H54 (cell line): ENCODE data around the gene PNKD.

Experiments used
- DNase-seq: peaks from one replicate; pipeline ENCODE4 v3.0.0; 2011; ENCODE audit warnings: low spot score, mixed read lengths; ENCODE audit not compliant: insufficient read length
- FAIRE-seq: peaks from 3 replicates; lab custom pipeline; 2011; peaks lifted over from hg19 to GRCh38; lab: Jason Lieb, UNC
- POLR2A ChIP-seq: IDR thresholded peaks from 2 replicates; pipeline ENCODE4 v1.6.1; 2011; ENCODE audit warnings: low read depth, mild to moderate bottlenecking, low read length

Gene PNKD

GRCh38 chr2:218329826-218330593 lies 59.7 kb downstream of the PNKD start:
- FAIRE-seq, result no peak
- no peak for TF ChIP-seq POLR2A
- no peak for DNase-seq

DNA sequence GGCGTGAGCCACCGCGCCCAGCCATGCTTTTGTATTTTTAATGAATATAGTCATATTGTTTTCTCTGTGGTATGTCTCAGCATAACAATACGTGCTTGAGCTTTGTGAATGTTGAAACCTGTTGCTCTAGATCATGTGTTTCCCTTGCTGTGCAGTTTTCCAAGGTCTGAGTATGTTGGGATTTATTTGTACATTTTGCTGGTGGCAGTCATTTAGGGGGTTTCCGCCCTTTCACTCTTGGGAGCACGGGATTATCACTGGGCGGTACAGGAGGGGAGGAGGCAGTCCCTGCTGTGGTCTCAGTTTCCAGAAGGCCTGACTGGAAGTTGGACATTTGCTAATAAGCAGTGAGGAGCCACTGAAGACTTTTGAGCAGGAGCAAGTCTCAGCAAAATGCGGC lies 61.4 kb downstream of the PNKD start:
- DNase-seq, result no peak
- TF ChIP-seq POLR2A, result no peak
- no peak for FAIRE-seq

DNA sequence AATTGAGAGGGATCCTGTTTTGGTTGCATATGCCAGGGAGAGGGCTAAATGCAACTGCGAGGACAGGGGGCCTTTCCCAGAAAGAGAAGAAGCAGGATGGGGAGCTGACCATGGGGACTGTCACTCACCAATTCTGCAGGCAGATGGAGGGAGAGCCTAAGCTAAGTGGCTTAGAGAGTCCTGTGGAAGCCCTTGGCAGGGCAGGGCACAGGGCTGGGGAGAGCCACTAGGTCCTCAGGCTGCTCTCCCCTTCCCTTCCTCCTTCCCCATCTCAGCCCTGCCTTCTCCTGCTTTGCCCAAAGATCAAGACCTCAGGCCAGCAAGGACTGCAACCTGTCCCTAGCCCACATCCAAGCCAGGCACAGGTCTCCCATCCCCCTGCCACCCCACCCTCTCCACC lies 62.0 kb downstream of the PNKD start:
- no peak for FAIRE-seq
- no peak for TF ChIP-seq POLR2A

GRCh38 chr2:218332920-218333645 lies 62.8 kb downstream of the PNKD start:
- no peak for TF ChIP-seq POLR2A
- DNase-seq, result no peak
- no peak for FAIRE-seq

More for the DNA sequence above, 62.0 kb downstream of the PNKD start:
- no peak for DNase-seq

GRCh38 chr2:218334531-218334930 lies 64.2 kb downstream of the PNKD start:
- no peak for TF ChIP-seq POLR2A
- FAIRE-seq (no peak), DNase-seq (no peak)

GRCh38 chr2:218340656-218341055 lies 70.3 kb downstream of the PNKD start:
- TF ChIP-seq POLR2A, result no peak
- FAIRE-seq, result no peak
- DNase-seq, result no peak

DNA sequence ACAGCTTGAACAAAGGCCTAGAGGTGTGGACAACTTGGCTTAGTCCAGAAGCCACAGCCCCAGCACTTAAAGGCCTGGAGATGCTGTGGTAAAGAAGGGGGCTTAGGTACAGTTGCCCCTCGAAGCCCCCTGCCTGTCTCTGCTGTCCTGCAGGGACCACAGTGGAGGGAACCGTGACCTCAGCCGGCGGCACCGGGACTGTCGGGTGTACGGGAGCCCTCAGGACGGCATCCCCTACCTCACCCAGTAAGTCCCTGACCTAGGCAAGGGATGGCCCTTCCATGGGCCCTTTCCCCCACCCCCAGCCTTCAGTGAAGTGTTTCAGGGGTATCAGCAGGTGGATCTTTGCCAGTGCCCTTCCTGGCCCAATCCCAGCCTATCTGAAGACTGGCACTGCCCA lies 71.1 kb downstream of the PNKD start:
- no peak for TF ChIP-seq POLR2A
- FAIRE-seq (no peak), DNase-seq (no peak)

GRCh38 chr2:218342837-218343236 lies 72.5 kb downstream of the PNKD start:
- no peak for DNase-seq
- no peak for FAIRE-seq
- no peak for TF ChIP-seq POLR2A

GRCh38 chr2:218343591-218343990 lies 73.3 kb downstream of the PNKD start:
- no peak for TF ChIP-seq POLR2A
- FAIRE-seq (no peak), DNase-seq (peak; percentile 67)

- DNase-seq, result peak; percentile 23
- TF ChIP-seq POLR2A, result no peak
- FAIRE-seq, result no peak
Measured at GRCh38 chr2:218344090-218344754, 73.9 kb downstream of the PNKD start.

- no peak for TF ChIP-seq POLR2A
- no peak for FAIRE-seq
- DNase-seq, result no peak
Measured at GRCh38 chr2:218344755-218345417, 74.6 kb downstream of the PNKD start.

DNA sequence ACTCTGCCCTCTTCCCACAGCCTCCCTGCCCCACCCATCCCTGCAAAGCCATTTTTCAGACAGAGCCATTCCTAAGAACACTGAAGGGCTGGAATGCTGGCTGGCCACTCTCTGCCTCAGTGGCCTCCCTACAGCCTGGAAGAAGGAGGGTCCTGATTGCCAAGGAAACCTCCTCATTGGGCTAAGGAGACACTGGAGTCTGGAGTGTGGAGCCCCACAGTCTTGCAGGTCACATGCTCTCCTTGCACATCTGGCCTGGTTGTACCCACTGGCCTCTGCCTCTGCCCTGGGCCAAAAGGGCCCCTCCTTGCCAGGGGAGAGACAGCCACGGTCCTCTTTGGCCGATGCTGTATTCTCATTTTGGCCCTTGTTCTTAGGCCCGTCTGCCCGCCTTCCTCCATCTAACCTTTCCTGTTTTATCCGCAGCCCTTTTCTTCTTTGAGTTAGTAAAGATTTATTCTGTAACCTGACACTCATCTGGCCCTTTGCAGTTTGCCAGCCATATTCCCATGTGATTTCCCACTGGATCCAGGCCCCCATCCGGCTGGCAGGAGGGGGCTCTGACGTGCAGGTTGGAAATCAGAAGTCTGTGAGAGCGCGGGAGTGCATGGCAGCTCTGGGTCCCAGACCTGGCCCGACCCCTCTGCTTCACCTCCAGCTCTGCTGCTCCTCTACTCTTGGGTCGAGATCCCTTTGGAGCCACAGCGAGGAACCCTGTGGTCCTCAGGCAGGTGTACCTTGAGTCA lies 75.3 kb downstream of the PNKD start:
- DNase-seq (no peak), FAIRE-seq (no peak)
- TF ChIP-seq POLR2A, result no peak

GRCh38 chr2:218347172-218347571 lies 76.9 kb downstream of the PNKD start:
- DNase-seq, result no peak
- FAIRE-seq, result no peak
- TF ChIP-seq POLR2A, result no peak

DNA sequence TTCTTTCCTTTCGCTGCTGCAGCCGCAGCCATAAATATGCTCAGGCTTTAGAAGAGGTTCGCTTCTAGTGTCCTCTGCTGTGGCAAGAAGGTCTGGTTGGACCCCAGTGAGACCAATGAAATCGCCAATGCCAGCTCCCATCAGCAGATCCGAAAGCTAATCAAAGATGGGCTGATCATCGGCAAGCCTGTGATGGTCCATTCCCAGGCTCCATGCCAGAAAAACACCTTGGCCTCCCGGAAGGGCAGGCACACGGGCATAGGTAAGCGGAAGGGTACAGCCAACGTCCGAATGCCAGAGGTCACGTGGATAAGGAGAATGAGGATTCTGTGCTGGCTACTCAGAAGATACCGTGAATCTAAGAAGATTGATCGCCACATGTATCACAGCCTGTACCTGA lies 83.7 kb downstream of the PNKD start:
- DNase-seq (no peak), FAIRE-seq (no peak)
- TF ChIP-seq POLR2A, result no peak
